KMS-11 (cell line): ENCODE measurements around the gene LRRC71.
A peak's percentile ranks its signal among the peaks of the same experiment; 100 is the strongest.

ENCODE experiments used
- H2AFZ ChIP-seq: fragments of 200-600 bp; sonication (generic); 2 replicates; pipeline ENCODE4 v1.6.1; 2016; ENCODE audit warnings: antibody characterized with exemption, mixed run types, low read depth
- H3K27ac ChIP-seq: fragments of 200-600 bp; sonication (generic); 2 replicates; pipeline ENCODE4 v1.6.1; 2016; ENCODE audit warnings: mild to moderate bottlenecking, mixed run types
- H3K27me3 ChIP-seq: fragments of 200-600 bp; sonication (generic); 2 replicates; pipeline ENCODE4 v1.6.1; 2017; ENCODE audit warnings: mild to moderate bottlenecking, low read depth, mixed run types, moderate library complexity; ENCODE audit not compliant: insufficient read depth
- H3K36me3 ChIP-seq: fragments of 200-600 bp; sonication (generic); 2 replicates; pipeline ENCODE4 v1.6.1; 2017; ENCODE audit warnings: mild to moderate bottlenecking, mixed run types; ENCODE audit not compliant: insufficient read depth
- H3K4me1 ChIP-seq: fragments of 200-600 bp; sonication (generic); 2 replicates; pipeline ENCODE4 v1.6.1; 2016; ENCODE audit warnings: mild to moderate bottlenecking, low read depth, mixed run types; ENCODE audit not compliant: poor library complexity, severe bottlenecking
- H3K4me2 ChIP-seq: fragments of 200-600 bp; sonication (generic); 2 replicates; pipeline ENCODE4 v1.7.0; 2016; ENCODE audit warnings: mild to moderate bottlenecking, mixed run types
- H3K4me3 ChIP-seq: fragments of 200-600 bp; sonication (generic); IDR thresholded peaks from 2 replicates; pipeline ENCODE4 v1.6.1; 2017; ENCODE audit warnings: low read depth, low read length, mixed read lengths; ENCODE audit not compliant: insufficient read depth
- H3K79me2 ChIP-seq: fragments of 200-600 bp; sonication (generic); 2 replicates; pipeline ENCODE4 v1.6.1; 2016; ENCODE audit warnings: low read depth, mixed run types; ENCODE audit not compliant: insufficient read depth
- H3K9ac ChIP-seq: fragments of 200-600 bp; sonication (generic); 2 replicates; pipeline ENCODE4 v1.6.1; 2016; ENCODE audit warnings: mild to moderate bottlenecking, mixed run types
- H4K20me1 ChIP-seq: fragments of 200-600 bp; sonication (generic); 2 replicates; pipeline ENCODE4 v1.6.1; 2016; ENCODE audit warnings: mild to moderate bottlenecking, mixed run types; ENCODE audit not compliant: insufficient read depth
- CTCF ChIP-seq: fragments of 200-600 bp; sonication (generic); conservative IDR thresholded peaks from 2 replicates; pipeline ENCODE4 v1.6.1; 2017; ENCODE audit warnings: low read depth, mild to moderate bottlenecking, antibody characterized with exemption, low read length, moderate library complexity, mixed read lengths

The LRRC71 gene

GRCh38 chr1:156908955-156909354, 11.5 kb upstream of the LRRC71 start:
- H3K27ac ChIP-seq, result no peak overlapping the region
- no peaks in the 10 kb centered on the region for H3K36me3 ChIP-seq
- H3K4me2 ChIP-seq, result no peak overlapping the region
- no peak overlapping the region for H3K9ac ChIP-seq
- H3K27me3 ChIP-seq, result peaks cover 97% of the 10 kb centered on the region
- no peaks in the 10 kb centered on the region for H3K4me1 ChIP-seq
- H3K4me3 ChIP-seq, result no peak overlapping the region
- TF ChIP-seq CTCF, result no peak
- H2AFZ ChIP-seq, result no peak overlapping the region
- no peaks in the 10 kb centered on the region for H3K79me2 ChIP-seq
- H4K20me1 ChIP-seq, result no peaks in the 10 kb centered on the region

GRCh38 chr1:156909671-156910070, 10.8 kb upstream of the LRRC71 start:
- Histone ChIP-seq H3K36me3 (no peaks in the 10 kb centered on the region), H3K27me3 (peaks cover 96% of the 10 kb centered on the region), H3K4me3 (no peak overlapping the region), H3K9ac (no peak overlapping the region), H3K4me1 (no peaks in the 10 kb centered on the region), H4K20me1 (no peaks in the 10 kb centered on the region), H3K27ac (no peak overlapping the region), H2AFZ (no peak overlapping the region), H3K79me2 (no peaks in the 10 kb centered on the region), H3K4me2 (no peak overlapping the region)
- no peak for TF ChIP-seq CTCF

GRCh38 chr1:156910309-156910782, 10.1 kb upstream of the LRRC71 start:
- H3K27ac ChIP-seq, result no peak overlapping the region
- no peak overlapping the region for H2AFZ ChIP-seq
- H4K20me1 ChIP-seq, result no peaks in the 10 kb centered on the region
- TF ChIP-seq CTCF, result peak; percentile 100
- no peak overlapping the region for H3K4me2 ChIP-seq
- H3K27me3 ChIP-seq, result peaks cover 89% of the 10 kb centered on the region
- H3K79me2 ChIP-seq, result no peaks in the 10 kb centered on the region
- H3K4me1 ChIP-seq, result no peaks in the 10 kb centered on the region
- no peak overlapping the region for H3K4me3 ChIP-seq
- H3K9ac ChIP-seq, result no peak overlapping the region
- no peaks in the 10 kb centered on the region for H3K36me3 ChIP-seq

- Histone ChIP-seq H3K27ac (no peak overlapping the region), H3K79me2 (no peaks in the 10 kb centered on the region), H3K27me3 (peaks cover 75% of the 10 kb centered on the region), H3K9ac (no peak overlapping the region), H3K4me1 (no peaks in the 10 kb centered on the region), H3K36me3 (no peaks in the 10 kb centered on the region), H2AFZ (no peak overlapping the region), H3K4me2 (no peak overlapping the region), H3K4me3 (no peak overlapping the region), H4K20me1 (no peaks in the 10 kb centered on the region)
- no peak for TF ChIP-seq CTCF
Measured at GRCh38 chr1:156911577-156912298, 8.7 kb upstream of the LRRC71 start.
